H7 (cell line): Measurements from ENCODE around the gene GIMD1. TPM values are rescaled to one million over a fixed set of nuclear protein-coding genes. Genes with fewer than 3 reads are reported as not detected.
"Not testable (repeated sequence)": the region's sequence is repeated elsewhere in the genome, so short reads cannot be mapped to it uniquely, and the experiment has no call there.

Source experiments
- DNase-seq: peaks from one replicate; pipeline ENCODE4 v3.0.0; 2012
- H3K27me3 ChIP-seq: 2 replicates; pipeline ENCODE4 v1.6.0; 2011; ENCODE audit warnings: mild to moderate bottlenecking, low read length; ENCODE audit not compliant: control insufficient read depth, insufficient read depth
- H3K36me3 ChIP-seq: replicated peaks from 2 replicates; pipeline ENCODE4 v1.5.1; 2011; ENCODE audit warnings: low read length; ENCODE audit not compliant: control insufficient read depth, insufficient read depth
- H3K4me3 ChIP-seq: 2 replicates; pipeline ENCODE4 v1.5.1; 2011; ENCODE audit warnings: low read depth, mild to moderate bottlenecking, control low read depth, low read length, moderate library complexity; ENCODE audit not compliant: insufficient read depth
- total RNA-seq: library from RNA; depleted of rRNA; stranded (reverse); fragments of >200 nt; shearing (Covaris generic); gene quantifications from 2 replicates; pipeline ENCODE4 v1.2.3, GENCODE V29; 2014; rRNA removed

GIMD1 gene
- not detected in 2 replicates for total RNA-seq

DNA sequence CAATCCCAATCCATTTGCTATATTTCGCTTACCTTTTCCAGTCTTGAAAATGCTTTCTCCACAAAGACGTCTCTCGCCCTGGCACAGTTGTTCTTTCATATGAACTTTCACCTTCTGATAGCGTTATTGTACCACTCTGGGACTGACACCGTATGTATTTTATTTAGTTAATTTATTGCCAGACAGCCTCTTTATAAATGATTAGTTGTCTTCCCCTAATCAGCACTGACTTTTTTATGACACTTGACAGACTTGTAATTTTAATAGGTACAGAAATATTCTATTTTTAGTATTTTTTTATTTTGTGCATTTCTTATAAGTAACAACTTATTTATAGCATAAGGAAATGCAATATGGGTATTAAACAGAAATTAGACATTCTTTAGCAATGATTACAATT lies at the start of gene GIMD1:
Gene GIMD1, minus strand, starts transcription at position 101 of the 400 bp plus-strand sequence. CDS start 1,343 bp downstream, outside the sequence.
- Histone ChIP-seq H3K36me3 (no peaks in the 10 kb centered on the region), H3K27me3 (no peaks in the 10 kb centered on the region), H3K4me3 (no peak within 1 kb of the TSS)
- DNase-seq, result no peak

DNA sequence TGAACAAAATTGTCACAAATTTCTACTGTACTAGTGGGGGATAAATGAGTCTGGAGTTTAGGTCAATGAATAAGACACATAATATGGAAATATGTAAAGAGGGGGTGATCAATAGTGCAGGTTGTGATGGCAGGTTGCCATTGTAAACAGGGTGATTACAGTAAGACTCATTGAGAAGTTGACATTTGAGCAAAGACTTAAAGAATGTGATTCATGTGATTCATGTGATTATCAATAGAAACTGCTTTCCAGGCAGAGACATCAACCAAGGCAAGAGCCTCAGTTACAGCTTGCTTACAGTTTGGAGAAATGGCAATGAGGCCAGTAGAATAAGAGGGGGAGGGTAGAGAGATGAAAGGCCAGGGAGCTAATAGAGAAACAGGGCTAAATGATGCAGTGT lies 45.8 kb upstream of the GIMD1 start:
- Histone ChIP-seq H3K27me3 (no peaks in the 10 kb centered on the region), H3K4me3 (no peak overlapping the region), H3K36me3 (no peaks in the 10 kb centered on the region)
- no peak for DNase-seq

GRCh38 chr4:106409901-106410889 lies 41.6 kb upstream of the GIMD1 start:
- Histone ChIP-seq H3K4me3 (no peak overlapping the region), H3K27me3 (no peaks in the 10 kb centered on the region), H3K36me3 (no peaks in the 10 kb centered on the region)
- DNase-seq, result no peak

DNA sequence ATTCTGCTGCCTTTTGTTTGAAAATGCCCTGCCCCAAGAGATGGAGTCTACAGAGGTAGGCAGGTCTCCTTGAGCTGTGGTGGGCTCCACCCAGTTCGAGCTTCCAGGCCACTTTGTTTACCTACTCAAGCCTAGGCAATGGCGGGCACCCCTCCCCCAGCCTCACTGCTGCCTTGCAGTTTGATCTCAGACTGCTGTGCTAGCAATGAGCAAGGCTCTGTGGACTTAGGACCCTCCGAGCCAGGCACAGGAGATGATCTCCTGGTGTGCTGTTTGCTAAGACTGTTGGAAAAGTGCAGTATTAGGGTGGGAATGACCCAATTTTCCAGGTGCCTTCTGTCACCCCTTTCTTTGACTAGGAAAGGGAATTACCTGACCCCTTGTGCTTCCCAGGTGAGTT lies 39.4 kb upstream of the GIMD1 start:
- H3K27me3 ChIP-seq, DNase-seq, H3K36me3 ChIP-seq, H3K4me3 ChIP-seq: not testable (repeated sequence)

DNA sequence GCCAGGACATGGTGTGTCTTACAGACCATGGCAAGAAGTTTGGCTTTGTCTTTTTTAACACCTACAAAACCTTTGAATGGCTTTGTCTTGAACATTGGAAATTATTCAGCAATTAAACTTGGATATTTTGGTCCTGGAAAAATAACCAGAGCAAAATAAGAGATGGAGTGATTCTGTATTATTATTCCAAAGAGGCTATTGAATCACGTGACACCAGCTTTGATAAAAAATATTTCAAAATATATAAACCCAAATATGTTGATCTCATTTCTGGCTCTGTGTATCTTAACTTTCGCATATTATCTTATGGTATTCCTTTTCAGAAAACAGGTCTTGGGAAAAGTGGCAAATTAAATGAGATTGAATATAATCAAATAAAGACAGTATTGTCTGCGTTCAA lies 32.6 kb upstream of the GIMD1 start:
- Histone ChIP-seq H3K27me3 (no peaks in the 10 kb centered on the region), H3K4me3 (no peak overlapping the region), H3K36me3 (no peaks in the 10 kb centered on the region)
- no peak for DNase-seq

- not testable (repeated sequence) for DNase-seq
Measured at GRCh38 chr4:106398898-106399297, 30.3 kb upstream of the GIMD1 start.

DNA sequence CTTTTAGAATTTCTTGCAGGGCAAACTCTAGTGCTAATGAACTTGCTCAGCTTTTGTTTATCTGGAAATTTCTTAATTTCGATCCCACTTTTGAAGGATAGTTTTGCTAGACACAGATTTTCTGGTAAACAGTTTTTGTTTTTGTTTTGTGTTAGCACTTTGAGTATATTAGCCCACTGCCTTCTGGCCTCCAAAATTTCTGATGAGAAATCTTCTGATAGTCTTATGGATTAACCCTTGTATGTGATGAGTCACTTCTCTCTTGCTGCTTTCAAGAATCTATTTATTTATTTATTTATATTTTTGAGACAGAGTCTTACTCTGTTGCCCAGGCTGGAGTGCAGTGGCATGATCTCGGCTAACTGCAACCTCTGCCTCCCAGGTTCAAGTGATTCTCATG lies 27.0 kb upstream of the GIMD1 start:
- Histone ChIP-seq H3K27me3 (no peaks in the 10 kb centered on the region), H3K36me3 (no peaks in the 10 kb centered on the region), H3K4me3 (no peak overlapping the region)
- no peak for DNase-seq

More at GRCh38 chr4:106398898-106399297, 30.3 kb upstream of the GIMD1 start:
- not testable (repeated sequence) for H3K4me3 ChIP-seq, H3K36me3 ChIP-seq, H3K27me3 ChIP-seq

DNA sequence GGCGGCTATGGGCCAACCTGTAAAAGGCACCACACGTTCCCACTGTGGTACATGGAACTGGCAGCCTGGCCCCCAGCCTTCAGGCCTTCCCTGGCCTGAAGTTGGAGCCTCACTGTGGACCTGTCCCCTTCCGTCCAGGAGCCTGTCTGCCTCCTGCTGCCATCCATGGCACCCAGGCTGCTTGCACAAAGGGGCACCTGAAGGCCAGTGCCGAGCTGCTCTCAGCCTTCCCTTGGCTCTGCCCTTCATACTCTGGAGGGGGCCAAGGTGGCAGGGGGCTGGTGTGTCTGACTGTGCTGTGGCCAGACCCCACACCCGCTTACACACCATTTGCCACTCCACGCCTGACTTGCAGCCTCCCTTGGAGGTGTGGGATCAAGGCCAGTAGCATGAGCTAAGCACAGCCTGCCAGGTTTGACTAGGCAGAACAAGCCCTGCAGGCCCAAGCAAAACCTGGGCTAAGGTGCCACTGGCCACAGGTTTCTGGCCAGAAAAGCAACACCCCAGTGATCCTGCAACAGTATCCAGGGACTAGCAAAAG lies 17.3 kb upstream of the GIMD1 start:
- Histone ChIP-seq H3K36me3 (no peaks in the 10 kb centered on the region), H3K27me3 (no peaks in the 10 kb centered on the region), H3K4me3 (no peak overlapping the region)
- no peak for DNase-seq

GRCh38 chr4:106384878-106385277 lies 16.3 kb upstream of the GIMD1 start:
- Histone ChIP-seq H3K36me3 (no peaks in the 10 kb centered on the region), H3K4me3 (no peak overlapping the region), H3K27me3 (no peaks in the 10 kb centered on the region)
- DNase-seq, result no peak

GRCh38 chr4:106380179-106380578 lies 11.6 kb upstream of the GIMD1 start:
- Histone ChIP-seq H3K27me3 (no peaks in the 10 kb centered on the region), H3K4me3 (no peak overlapping the region), H3K36me3 (no peaks in the 10 kb centered on the region)
- DNase-seq, result no peak

DNA sequence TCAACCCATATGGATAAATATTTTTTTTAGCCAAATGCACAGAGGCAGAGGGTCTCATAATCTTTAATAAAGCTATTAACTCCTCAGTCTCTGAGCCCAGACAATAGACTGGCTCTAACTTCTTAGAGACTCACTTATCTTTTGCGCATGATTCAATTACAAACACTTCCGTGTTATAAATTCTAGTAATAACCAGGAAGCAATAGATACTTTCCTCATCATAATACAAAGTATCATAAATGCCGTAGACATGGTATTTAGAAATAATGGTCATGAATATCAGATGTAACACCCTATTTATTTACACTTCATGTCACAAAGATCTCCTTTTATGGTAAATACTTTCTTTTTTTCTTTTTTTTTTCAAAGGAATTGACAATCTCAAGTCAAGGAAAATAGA lies 4.4 kb upstream of the GIMD1 start:
- Histone ChIP-seq H3K27me3 (no peaks in the 10 kb centered on the region), H3K4me3 (no peak overlapping the region), H3K36me3 (no peaks in the 10 kb centered on the region)
- no peak for DNase-seq

- H3K4me3 ChIP-seq, result no peak overlapping the region
- H3K36me3 ChIP-seq, result no peaks in the 10 kb centered on the region
- DNase-seq, result no peak
- H3K27me3 ChIP-seq, result no peaks in the 10 kb centered on the region
Measured at GRCh38 chr4:106371161-106371560, 2.6 kb upstream of the GIMD1 start.

- DNase-seq, result no peak
- Histone ChIP-seq H3K27me3 (no peaks in the 10 kb centered on the region), H3K4me3 (no peak overlapping the region), H3K36me3 (no peaks in the 10 kb centered on the region)
Measured at GRCh38 chr4:106370214-106370613, 1.6 kb upstream of the GIMD1 start.

DNA sequence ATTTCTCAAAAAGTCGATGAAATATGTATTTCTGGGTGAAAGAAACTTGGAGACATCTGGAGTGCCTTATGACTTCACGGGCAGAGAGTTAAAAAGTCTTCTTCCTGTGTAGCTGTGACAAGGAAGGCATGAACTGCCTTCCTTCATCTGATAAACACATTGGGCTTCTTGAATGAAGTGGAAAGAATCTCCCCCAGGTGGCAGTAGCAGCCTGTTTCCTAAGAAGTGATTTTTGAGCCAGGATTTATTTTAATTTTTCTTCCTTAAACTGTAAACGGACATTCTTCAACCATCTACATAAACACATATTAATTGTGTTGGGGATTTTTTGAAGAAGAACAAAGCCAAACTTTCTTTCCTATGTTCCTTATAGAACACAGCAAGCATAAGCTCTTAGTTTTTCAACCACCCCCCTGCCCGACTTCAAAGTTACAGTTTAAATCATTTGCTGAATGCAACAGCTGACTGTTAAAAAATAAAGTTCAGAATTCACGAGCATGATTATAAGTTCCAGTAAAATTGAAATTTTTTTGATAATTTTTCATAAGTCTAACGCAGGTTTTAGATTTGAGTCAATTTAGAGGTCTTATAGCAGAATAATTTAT lies 980 bp upstream of the GIMD1 start:
- no peak overlapping the region for H3K4me3 ChIP-seq
- peak; percentile 5 for DNase-seq
- H3K36me3 ChIP-seq, result no peaks in the 10 kb centered on the region
- no peaks in the 10 kb centered on the region for H3K27me3 ChIP-seq

- H3K27me3 ChIP-seq, result no peaks in the 10 kb centered on the region
- no peak for DNase-seq
- H3K4me3 ChIP-seq, result no peak overlapping the region
- no peaks in the 10 kb centered on the region for H3K36me3 ChIP-seq
Measured at GRCh38 chr4:106367072-106367471, 1.5 kb downstream of the GIMD1 start.
